T-helper 2 cell (primary cell): ENCODE data around the gene ARMH4.

ENCODE experiments used
- DNase-seq, 5 experiments: peaks; one replicate each; pipeline versions ENCODE4 v3.0.0 to v3.0.0-alpha.2; 2012 to 2022

Gene ARMH4

DNA sequence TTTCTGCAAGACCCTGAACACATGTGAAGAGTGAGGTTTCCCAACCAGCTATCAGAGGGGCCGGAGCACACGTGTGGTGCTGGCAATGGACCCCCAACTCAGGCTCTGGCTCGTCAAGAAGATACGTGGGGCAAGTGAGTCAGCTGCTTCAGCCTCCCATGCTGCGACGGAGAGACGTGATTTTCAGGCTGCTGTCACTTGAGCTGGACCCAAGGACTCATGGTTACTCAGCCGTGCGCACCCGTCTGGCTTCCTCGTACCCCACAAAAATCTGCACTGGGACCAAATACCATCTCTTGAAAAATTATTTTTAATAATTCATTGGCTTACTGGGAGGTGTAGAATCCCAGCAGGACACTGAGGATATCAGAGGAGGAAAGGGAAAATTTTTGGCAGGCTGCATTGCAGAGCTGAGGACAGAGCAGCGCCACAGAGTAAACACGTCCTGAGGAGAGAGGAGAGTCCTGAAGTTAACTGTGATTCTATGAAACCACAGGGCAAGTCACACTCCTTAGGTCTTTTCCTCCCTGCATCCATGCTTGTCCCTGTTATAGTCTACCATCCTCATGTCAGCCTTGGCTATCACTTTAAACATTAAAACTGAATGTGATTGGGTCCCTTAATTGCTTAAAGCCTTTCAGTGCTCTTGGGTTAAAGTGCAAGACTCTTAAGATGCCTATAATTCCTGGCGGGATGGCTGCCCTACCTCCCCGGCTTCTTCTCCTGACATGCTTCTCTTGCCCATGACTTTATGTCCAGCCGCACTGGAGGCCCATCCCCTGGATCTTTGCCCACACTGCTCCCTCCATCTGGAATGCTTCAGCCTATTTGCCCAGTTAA is 190.8 kb downstream of the ARMH4 start:
- DNase-seq: no peak

DNA sequence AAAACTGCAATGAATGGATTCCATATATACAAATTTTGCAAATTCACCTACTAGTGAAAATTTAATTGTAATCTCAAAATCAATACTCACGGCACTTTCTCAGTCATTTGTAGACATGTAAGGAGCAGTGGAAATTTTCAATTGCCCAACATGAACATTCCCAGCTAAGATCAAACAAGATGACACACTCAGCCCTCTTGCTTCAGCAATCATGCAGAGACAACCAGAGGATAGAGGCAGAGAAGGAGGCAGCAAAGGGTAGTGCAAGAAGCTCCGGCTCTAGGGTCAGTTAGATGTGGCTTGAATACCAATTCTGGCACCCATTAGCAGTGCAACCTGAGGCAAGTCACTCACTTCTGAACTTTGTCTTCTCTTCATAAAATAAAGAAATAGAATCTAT is 194.6 kb downstream of the ARMH4 start:
- no peak for DNase-seq
